NCI-H2081 (cell line): ENCODE results near the gene NRG3.

Experiments
- DNase-seq, 2 experiments: peaks; one replicate each; lab custom pipeline; 2025; lab: John Stamatoyannopoulos, UW

The NRG3 gene

GRCh38 chr10:82827901-82828300 lies 952.9 kb downstream of the NRG3 start:
- no peak for DNase-seq

GRCh38 chr10:82847242-82847641 lies 972.2 kb downstream of the NRG3 start:
- DNase-seq = no peak

- DNase-seq = no peak
Measured at GRCh38 chr10:82850191-82850590, 975.2 kb downstream of the NRG3 start.

GRCh38 chr10:82856957-82857613 lies 982.1 kb downstream of the NRG3 start:
- DNase-seq = no peak

GRCh38 chr10:82861889-82862288 lies 986.9 kb downstream of the NRG3 start:
- DNase-seq = no peak

- no peak for DNase-seq
Measured at GRCh38 chr10:82865366-82865765, 990.4 kb downstream of the NRG3 start.

GRCh38 chr10:82866424-82867020 lies 991.5 kb downstream of the NRG3 start:
- no peak for DNase-seq

GRCh38 chr10:82867056-82867455 lies 992.1 kb downstream of the NRG3 start:
- no peak for DNase-seq

- DNase-seq = no peak
Measured at GRCh38 chr10:82874671-82875070, 999.7 kb downstream of the NRG3 start.

GRCh38 chr10:82880776-82881290 lies 1005.8 kb downstream of the NRG3 start:
- peak in 1 of 2 experiments; percentile 10 for DNase-seq

GRCh38 chr10:82882722-82883121 lies 1007.7 kb downstream of the NRG3 start:
- no peak for DNase-seq

- DNase-seq = no peak
Measured at GRCh38 chr10:82883603-82884002, 1008.6 kb downstream of the NRG3 start.

- DNase-seq = peak; percentile 34 to 81
Measured at GRCh38 chr10:82887488-82887887, 1012.5 kb downstream of the NRG3 start.

GRCh38 chr10:82888809-82889455 lies 1013.9 kb downstream of the NRG3 start:
- no peak for DNase-seq

- DNase-seq = no peak
Measured at GRCh38 chr10:82889728-82890127, 1014.7 kb downstream of the NRG3 start.

- DNase-seq = no peak
Measured at GRCh38 chr10:82890573-82890972, 1015.6 kb downstream of the NRG3 start.

- no peak for DNase-seq
Measured at GRCh38 chr10:82908096-82908495, 1033.1 kb downstream of the NRG3 start.

- DNase-seq = no peak
Measured at GRCh38 chr10:82908751-82909150, 1033.8 kb downstream of the NRG3 start.

GRCh38 chr10:82910301-82910700 lies 1035.3 kb downstream of the NRG3 start:
- no peak for DNase-seq

GRCh38 chr10:82914655-82915136 lies 1039.7 kb downstream of the NRG3 start:
- DNase-seq = no peak

- DNase-seq = no peak
Measured at GRCh38 chr10:82916941-82917340, 1041.9 kb downstream of the NRG3 start.

GRCh38 chr10:82918022-82918421 lies 1043.0 kb downstream of the NRG3 start:
- no peak for DNase-seq

GRCh38 chr10:82922046-82922445 lies 1047.1 kb downstream of the NRG3 start:
- DNase-seq = no peak
